Stimulated activated CD4-positive, alpha-beta T cell treated with anti-CD3 and anti-CD28 coated beads, Interleukin-15, amount 100 ng/mL, for 24 hours (primary cell): ENCODE results near the gene HYAL1.

Source experiments
- DNase-seq: peaks from one replicate; pipeline ENCODE4 v3.0.0-alpha.2; 2020

HYAL1 gene

GRCh38 chr3:50333744-50334328 is 30.5 kb upstream of the HYAL1 start:
- DNase-seq: no peak

DNA sequence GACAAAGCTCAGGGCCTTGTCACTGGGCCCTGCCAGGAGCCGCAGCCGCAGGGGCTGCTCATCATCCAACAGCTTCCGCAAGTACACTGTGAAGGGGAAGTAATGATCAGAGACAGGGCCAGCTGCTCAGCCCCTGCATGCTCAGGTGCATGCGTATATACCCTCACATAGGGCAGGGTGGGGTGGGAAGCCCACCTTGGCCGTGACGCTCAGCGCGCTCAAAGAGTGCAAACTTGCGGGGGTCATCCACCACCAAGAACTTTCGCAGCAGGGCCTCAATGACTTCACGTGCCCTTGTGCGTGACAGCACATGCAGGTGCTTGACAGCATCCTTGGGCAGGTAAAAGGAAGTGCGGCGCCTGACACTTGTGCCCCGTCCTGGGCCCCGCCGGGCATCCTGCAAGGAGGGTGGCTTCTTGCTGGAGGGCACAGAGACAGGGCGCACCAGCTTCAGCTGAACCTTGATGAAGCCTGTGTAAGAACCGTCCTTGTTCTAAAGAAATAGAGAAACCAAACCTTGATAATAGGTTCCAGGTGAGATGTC is 28.1 kb upstream of the HYAL1 start:
- DNase-seq: no peak

- no peak for DNase-seq
Measured at GRCh38 chr3:50330330-50330729, 27.0 kb upstream of the HYAL1 start.

DNA sequence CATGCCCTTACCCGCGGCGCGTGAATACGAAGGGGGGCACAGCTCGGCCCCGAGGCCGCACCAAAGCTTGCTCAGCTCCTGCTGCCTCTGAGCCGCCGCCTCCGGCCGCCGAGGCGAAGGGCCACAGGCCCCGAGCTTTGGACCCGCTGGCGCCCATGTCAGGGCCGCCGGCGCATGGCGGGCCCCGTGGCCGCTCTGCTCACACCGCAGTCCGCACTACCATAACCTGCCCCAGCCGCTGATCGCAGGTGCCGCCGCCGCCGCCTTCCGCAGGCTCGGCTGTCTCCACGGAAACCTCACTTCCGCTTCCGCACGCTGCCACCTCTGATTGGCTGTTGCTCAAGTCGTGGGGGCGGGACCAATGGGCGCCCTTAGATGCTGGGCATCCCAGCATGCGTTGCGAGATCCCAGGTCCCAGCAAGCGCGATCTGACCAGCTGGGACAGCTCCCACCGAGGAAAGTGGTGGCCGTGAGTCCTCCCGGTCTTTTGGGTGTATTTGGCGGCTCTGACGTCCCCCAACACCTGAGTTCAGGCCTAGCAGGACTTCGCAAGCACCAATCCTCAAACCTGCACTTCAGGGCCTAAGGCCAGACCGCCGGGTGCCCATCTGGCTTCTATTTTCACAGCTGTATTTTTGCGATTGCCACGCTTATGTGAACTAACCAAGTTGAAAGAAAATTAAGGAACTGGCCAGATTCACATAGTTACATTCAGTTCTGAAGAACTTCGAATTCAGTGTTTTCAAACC is 24.7 kb upstream of the HYAL1 start, which contains the start of gene TUSC2:
TUSC2 (minus strand) TSS at position 281 of the 749 bp plus-strand sequence; CDS start at position 157, 124 bp downstream.
- peak; percentile 98 for DNase-seq

GRCh38 chr3:50327129-50327528 is 23.8 kb upstream of the HYAL1 start:
- no peak for DNase-seq

- no peak for DNase-seq
Measured at GRCh38 chr3:50326182-50326541, 22.8 kb upstream of the HYAL1 start.

DNA sequence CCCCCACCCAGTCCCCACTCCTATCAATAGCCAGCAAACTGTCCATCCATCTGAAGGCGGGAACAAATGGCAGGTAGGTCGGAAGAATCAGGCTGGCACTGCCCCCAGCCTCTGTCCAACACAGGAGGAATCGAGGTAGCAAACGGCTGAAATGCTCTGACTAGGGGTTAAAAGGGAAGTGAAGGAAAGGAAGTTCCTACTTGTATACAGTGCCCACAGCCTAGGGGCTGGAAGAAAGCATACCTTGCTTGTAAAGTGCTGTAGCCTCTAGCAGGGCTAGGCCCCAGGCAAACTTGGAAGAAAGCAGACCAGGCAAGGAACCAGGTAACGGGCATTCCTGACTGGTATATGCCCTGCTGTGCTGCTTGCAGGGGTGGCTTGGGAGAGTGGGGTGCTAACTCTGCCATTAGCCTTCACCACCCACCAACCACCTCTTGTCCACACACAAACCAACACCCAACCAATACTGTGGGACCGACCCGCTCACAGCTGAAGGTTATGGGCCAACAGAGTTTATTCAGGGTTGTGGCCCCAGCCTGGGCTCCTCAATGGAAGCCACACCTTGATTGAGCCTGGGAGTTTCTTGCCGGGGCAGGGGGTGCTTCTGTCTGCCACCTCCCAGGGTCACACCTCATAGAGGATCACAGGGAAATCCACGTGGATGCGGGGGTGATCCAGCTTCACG is 22.3 kb upstream of the HYAL1 start:
- DNase-seq: no peak

- DNase-seq: no peak
Measured at GRCh38 chr3:50325113-50325480, 21.7 kb upstream of the HYAL1 start.

GRCh38 chr3:50324351-50325112 is 21.2 kb upstream of the HYAL1 start:
- DNase-seq: peak; percentile 74

GRCh38 chr3:50323614-50324199 is 20.3 kb upstream of the HYAL1 start:
- no peak for DNase-seq

DNA sequence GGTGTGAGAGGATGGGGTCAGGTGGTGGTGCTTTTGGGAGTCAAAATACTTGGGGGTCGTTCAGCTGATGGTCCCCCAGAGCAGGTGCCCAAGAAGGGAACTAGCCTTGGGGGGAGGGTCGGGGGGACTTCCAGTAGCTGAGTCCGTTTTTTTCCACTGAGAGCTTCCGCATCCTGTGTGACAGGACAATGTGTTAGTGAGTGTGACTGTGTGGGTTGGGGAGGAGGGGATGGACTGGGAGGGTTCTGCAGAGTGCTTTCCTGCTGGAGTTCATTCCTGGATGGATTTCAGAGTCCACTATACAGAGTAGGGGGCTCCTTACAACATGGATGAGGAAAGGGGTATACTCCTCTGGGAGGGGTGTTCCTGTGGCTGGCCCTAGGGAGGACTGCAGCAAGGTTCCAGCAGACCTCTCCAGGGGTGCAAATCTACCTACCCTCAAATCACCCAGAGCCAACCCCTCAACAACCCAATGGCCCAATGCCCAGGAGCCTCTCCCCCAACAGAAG is 19.8 kb upstream of the HYAL1 start:
- DNase-seq: no peak

GRCh38 chr3:50322386-50323091 is 19.2 kb upstream of the HYAL1 start, which contains the start of gene HYAL2:
TSS of gene HYAL2 (minus strand) at chr3:50322745. CDS start at chr3:50320489, 2,256 bp downstream.
- DNase-seq: no peak

DNA sequence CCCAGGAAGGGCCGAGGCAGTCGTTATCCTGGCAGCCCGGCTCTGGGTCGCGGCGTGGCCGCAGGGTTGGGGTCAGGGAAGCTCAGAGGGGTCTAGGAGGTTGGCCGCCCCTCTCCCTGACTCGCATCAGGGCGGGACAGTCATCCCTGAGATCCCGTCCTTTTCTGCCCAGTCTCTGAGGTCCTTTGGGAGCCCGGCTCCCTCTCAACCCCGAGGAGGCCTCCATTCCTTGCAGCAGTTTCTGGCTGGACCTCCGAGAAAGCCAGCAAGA is 18.7 kb upstream of the HYAL1 start:
- DNase-seq: no peak

- peak; percentile 91 for DNase-seq
Measured at GRCh38 chr3:50321336-50322114, 18.2 kb upstream of the HYAL1 start.

- DNase-seq: peak; percentile 79
Measured at GRCh38 chr3:50320853-50321335, 17.5 kb upstream of the HYAL1 start.

GRCh38 chr3:50319894-50320625 is 16.7 kb upstream of the HYAL1 start:
- DNase-seq: no peak

GRCh38 chr3:50319181-50319893 is 16.0 kb upstream of the HYAL1 start:
- DNase-seq: no peak

DNA sequence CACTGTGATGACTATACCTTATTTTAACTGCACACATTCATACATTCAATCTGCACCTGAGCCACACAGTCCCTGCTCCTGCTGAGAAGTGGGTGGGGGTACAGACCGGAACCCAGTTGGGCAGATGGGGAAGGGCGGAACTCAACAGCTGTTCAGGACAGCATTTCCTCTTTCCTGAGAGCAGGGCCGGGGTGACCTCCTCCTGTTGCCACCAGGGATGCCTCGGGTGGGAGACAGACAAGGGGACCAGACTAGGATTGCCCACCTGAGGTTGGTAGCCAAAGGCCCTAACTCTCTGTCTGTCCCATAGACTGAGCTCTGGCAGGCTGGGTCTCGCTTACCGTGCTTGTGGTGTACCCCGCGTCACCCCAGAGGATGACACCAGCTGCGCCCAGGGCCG is 15.2 kb upstream of the HYAL1 start:
- no peak for DNase-seq

GRCh38 chr3:50318163-50318562 is 14.8 kb upstream of the HYAL1 start:
- no peak for DNase-seq

- no peak for DNase-seq
Measured at GRCh38 chr3:50317300-50317699, 13.9 kb upstream of the HYAL1 start.
